Measurements from ENCODE around the gene SH3PXD2B. TPM values are rescaled to one million over a fixed set of nuclear protein-coding genes. Genes with fewer than 3 reads are reported as not detected.

The SH3PXD2B gene
- total and polyA plus RNA-seq, 10 of the 15 experiments (the other 5 are each of a cell fraction or from before 2014, with no cell fraction given): 0.05 to 1.6 (median 0.57) TPM

DNA sequence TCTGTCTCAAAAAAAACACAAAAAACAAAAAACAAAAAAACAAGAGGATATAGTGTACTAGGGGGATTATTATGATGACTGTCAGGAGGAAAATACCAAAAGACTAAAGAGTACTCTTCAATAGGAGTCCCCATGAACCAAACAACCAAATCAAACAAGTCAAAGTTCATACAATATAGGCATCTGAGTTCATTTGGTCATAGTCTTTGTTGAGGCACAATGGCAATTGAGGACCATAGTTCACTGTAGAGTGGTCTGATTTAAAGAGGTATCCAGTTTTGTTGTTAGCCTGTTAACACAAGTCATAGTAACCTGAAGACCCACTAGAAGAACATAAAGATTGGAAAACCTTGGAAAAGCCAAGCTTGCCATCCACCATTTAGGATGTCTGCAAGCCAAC is 159.5 kb downstream of the SH3PXD2B start:
- intact Hi-C loops (cut with micrococcal nuclease; ENCODE audit: unreplicated experiment) (loop anchor here (5.0 kb wide), 1 partner anchor 383 kb away; no protein-coding TSS in a partner anchor), in situ Hi-C loops (cut with MboI) (loop anchor here (5.0 to 25.0 kb wide), 2 partner anchors 183 to 883 kb away; partner anchors contain the start of gene FGF18)
- BruUV-seq (replicated peaks): no TSS peak
- Histone ChIP-seq H3K79me2 (ENCODE audit: control insufficient read depth, insufficient read depth, low read length) (no peaks in the 10 kb centered on the region), H3K4me3 (no peak overlapping the region), H3K27ac (ENCODE audit: control insufficient read depth, insufficient read depth) (no peak overlapping the region), H3K9ac (ENCODE audit: control insufficient read depth, insufficient read depth, low read length) (no peak overlapping the region), H2AFZ (ENCODE audit: control insufficient read depth, low read depth, low read length) (no peak overlapping the region), H3K4me2 (ENCODE audit: control insufficient read depth, insufficient read depth) (no peak overlapping the region), H4K20me1 (ENCODE audit: control insufficient read depth, insufficient read depth) (no peaks in the 10 kb centered on the region), H3K4me1 (ENCODE audit: control insufficient read depth, insufficient read depth, low read length) (no peaks in the 10 kb centered on the region), H3K27me3 (replicated peaks in 1 of 2; ENCODE audit: control insufficient read depth in 2 of 2, insufficient read depth in 2 of 2, low read length in 1 of 2) (no peaks in the 10 kb centered on the region), H3K9me3 (replicated peaks; ENCODE audit: control insufficient read depth, insufficient read depth, low read length) (no peaks in the 10 kb centered on the region), H3K36me3 (ENCODE audit: control insufficient read depth in 2 of 2, insufficient read depth in 2 of 2, low read length in 1 of 2) (no peaks in the 10 kb centered on the region)
- DNase-seq (ENCODE audit: low read depth, low spot score) (no peak), ATAC-seq (no peak), FAIRE-seq (no peak)
- POLR2A ChIA-PET: interaction anchor here (0.6 kb wide), 1 partner anchor 25 kb away, joined by 3 read pairs; no protein-coding TSS in a partner anchor
- TF ChIP-seq, protein P1, sequence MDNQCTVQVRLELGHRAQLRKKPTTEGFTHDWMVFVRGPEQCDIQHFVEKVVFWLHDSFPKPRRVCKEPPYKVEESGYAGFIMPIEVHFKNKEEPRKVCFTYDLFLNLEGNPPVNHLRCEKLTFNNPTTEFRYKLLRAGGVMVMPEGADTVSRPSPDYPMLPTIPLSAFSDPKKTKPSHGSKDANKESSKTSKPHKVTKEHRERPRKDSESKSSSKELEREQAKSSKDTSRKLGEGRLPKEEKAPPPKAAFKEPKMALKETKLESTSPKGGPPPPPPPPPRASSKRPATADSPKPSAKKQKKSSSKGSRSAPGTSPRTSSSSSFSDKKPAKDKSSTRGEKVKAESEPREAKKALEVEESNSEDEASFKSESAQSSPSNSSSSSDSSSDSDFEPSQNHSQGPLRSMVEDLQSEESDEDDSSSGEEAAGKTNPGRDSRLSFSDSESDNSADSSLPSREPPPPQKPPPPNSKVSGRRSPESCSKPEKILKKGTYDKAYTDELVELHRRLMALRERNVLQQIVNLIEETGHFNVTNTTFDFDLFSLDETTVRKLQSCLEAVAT (IDR thresholded peaks at IDR 0.05): no peak
- no peak for TF ChIP-seq CREM (IDR thresholded peaks at IDR 0.05; ENCODE audit: low read depth)
- TF ChIP-seq, protein P2, sequence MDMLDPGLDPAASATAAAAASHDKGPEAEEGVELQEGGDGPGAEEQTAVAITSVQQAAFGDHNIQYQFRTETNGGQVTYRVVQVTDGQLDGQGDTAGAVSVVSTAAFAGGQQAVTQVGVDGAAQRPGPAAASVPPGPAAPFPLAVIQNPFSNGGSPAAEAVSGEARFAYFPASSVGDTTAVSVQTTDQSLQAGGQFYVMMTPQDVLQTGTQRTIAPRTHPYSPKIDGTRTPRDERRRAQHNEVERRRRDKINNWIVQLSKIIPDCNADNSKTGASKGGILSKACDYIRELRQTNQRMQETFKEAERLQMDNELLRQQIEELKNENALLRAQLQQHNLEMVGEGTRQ (IDR thresholded peaks at IDR 0.05; ENCODE audit: borderline replicate concordance, low read depth, low read length): no peak
- RAD21 ChIA-PET (ENCODE audit: unreplicated experiment): interaction anchor here (1.3 kb wide), 1 partner anchor 9 kb away, joined by 3 read pairs; no protein-coding TSS in a partner anchor
- SMC1A ChIA-PET (ENCODE audit: uncharacterized antibody, unreplicated experiment): interaction anchor here (0.6 to 1.2 kb wide), 2 partner anchors 26 to 133 kb away, joined by 3 to 4 read pairs; no protein-coding TSS in a partner anchor
- CTCF ChIA-PET: interaction anchor here (1.1 to 5.1 kb wide), 5 partner anchors 10 to 389 kb away, joined by 3 to 25 read pairs (median 7); partner anchors contain the start of gene STK10

Data from GM12878 (cell line).